DMS 273 (cell line): ENCODE results near the gene MMS19.

Source experiments
- DNase-seq: peaks from one replicate; lab custom pipeline; 2025; ENCODE audit not compliant: unreplicated experiment; lab: John Stamatoyannopoulos, UW

The MMS19 gene

DNA sequence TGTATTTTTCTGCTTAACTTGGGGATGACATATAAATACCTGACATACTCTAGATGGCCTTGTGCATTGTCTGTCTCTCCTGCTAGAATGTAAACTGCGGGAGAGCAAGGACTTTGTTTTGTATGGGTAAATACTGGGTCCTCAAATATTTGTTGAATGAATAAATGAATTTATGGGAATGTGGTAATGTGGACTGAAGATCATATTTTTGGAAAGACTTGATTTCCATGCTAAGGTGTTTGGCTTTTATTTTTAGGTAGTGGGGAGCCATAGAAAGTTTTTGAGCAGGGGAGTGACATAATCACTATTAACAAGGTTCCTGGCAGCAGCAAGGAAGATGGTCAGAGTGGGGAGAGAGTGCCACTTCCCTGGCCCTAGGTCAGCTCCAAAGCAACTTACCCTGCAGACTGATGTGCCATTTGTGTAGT is 27.5 kb upstream of the MMS19 start:
- no peak for DNase-seq

DNA sequence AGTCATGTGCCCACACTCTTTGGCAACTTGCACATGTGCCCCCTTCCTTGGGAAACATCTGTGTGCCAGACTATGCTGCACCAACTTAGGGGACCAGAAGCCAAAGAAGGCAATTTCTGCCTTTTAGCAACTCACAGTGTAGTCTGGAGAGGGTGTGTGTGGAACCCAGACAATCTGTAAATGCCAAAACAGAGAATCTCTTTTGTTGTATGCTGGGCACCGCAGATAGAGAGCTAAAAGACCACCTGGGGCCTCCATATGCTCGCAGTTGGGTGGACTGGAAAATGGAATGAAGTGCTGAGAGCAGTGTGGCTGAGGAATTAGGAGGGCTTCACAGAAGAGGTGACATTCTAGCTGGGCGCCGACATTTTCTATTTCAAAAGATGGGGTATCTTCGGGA is 26.9 kb upstream of the MMS19 start:
- no peak for DNase-seq

DNA sequence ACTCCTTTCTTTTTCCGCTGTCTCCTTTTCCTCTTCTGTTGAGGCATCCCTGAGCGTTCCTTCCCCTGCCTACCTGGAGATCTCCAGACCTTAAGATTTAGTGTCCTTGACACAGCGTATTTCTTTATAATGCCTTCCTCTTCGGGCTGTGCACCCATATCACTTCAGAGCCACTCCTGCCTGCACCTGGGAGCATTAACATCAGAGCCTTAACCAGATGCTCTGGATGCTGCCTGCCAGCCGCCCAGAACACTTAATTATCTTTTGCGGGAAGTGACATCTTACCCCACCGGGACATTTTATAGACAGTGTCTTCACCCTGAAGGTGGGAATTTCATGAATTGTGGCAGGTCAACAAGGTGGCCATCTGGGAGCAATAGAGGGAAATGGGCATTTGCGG is 24.7 kb upstream of the MMS19 start:
- no peak for DNase-seq

DNA sequence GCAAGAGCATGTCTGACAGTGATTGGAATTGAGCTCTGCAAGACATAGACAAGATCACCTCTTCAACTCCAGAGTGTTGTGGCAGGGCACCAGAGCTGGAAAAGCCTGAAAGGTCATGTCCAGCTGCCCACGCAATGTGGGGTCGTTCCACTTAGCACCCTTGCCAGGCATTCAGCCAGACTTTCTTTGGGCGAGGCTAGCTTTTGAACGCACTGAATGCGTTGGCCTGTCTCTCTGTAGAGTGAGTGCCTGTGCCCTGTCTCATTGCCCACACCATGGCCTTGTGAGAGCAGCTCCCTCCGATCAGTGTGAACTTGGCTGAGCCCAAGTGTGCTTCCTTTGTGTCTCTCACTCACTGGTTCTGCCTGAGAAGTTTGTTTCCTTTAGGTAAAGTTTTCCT is 23.8 kb upstream of the MMS19 start:
- no peak for DNase-seq

DNA sequence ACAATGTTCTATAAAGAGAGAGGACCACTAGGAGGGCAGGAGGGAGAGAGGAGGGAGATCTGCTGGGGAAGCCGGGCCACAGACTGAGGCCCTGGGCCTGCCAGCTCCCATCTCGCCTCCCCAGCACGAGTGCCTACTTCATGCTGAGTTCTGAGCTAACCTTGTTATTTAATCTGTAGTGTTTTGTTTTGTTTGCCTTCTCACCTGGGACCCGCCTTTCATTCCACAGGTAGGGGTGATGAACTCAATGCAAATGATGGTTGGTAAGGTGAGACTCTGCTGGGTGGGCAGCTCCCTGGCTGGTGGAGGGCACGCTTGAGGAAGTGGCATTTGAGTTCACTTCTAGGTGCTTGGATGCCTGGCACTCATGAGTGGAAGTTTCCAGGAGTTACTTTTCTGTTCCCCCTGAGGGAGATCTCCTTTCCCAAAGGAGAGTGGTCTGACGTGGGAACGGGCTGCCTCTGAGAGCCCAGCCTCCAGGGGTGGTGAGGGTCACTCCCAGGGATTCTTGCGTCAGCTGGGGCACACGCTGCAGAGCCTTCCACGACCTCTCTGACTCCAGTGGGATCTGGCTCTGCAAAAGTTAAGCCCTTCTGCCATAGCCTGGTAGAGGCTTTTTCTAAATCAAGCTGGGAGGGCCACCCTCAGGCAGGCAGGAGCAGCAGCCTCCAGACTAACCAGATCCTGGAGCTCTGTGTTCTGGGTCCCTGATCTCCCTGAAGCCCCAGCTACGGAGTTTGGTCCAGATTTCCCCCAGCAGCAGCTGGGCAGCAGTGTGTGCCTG is 22.9 kb upstream of the MMS19 start:
- no peak for DNase-seq

DNA sequence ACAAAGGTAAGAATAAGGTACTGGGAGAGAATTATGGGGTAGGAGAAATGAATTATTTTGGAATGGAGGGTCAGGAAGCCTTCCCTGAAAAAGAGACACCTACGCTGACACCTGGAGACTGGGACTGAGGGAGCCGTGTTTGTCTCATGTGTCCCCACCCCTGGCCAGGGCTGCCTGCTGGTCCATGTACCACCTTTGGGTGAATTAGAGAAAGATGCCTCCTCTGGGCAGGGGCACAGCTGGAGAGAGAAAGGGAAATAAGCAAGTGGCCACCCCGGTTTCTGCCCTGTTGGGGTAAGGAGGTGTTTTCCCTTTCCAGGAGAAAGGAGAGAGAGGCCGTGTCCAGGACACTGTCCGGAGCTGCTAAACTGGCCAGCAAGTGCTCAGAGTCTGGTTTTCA is 22.3 kb upstream of the MMS19 start:
- DNase-seq = no peak

DNA sequence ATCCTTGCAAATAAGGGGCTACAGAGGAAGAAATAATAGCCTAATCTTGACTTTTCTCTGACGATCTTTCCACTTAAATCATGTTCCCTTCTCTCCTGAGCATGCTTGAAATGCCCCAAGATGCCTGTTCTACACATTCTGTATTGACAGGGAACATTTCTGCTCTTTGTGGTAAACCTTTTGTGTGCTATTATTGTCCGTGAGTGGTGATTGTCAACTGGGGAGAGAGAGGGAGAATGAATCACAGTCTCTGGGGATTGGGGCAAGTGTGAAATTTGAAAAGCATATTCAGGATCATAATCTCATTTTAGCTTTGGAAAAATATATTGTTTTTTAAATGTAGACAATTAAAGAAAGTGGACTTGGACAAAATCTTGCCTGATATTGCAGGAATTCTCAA is 21.1 kb upstream of the MMS19 start:
- DNase-seq = no peak

DNA sequence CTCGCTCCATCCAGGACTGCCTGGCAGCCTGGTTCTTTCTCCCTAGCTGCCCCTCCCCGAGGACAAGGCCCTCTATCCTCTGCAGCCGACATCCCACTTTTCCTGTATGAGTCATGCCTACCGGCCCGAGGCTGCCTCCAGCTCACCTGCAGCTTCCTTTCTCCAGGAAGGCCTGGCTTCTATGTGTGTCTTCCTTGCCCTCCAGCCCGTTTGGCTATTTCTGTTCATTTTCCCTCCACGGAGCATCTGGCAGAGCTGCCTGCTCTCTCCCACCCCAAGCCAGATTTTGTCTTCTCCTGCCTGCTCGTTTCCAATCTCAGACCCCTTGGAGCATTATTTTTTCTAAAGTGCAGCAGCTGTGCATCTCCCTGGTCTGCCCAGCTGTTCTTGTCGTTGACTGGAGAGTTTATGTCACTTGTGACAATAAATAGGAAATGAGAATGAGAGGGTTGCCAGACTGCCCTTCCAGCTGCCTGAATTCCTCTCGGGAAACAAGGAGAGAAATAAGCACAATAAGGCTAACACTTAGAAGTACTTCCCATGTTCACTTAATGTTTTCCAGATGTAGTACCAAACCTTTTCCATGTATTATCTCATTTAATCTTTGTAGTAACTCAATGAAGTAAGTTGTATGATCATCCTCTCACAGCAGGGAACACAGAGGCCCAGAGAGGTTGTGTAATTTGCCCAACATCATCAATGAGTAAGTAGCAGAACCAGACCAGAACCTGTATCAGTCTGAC is 20.2 kb upstream of the MMS19 start:
- DNase-seq = peak; percentile 55

DNA sequence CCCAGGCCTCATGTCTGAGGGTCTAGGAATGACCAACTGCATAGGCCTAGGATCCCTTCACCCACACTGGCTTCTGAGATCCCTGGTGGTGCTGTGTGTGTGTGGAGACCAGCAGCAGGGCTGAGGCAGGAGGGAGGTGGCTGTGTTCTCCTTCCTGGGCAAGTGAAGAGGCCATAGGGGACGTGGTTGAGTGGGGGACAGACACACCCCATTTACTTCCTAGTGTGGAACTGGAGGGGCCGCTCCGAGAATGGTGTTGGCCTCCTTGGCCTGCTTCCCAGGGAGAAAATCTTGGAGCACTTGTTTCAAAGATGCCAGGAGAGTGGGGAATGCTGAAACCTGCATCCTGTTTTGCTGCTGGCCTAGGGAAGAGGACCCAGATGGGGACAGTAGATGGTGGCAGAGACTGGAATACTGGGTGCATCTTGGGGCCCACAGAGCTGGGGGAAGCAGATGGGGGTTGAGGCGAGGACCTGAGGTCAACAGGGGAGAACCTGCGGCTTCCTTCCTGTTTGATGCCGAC is 19.6 kb upstream of the MMS19 start:
- no peak for DNase-seq

DNA sequence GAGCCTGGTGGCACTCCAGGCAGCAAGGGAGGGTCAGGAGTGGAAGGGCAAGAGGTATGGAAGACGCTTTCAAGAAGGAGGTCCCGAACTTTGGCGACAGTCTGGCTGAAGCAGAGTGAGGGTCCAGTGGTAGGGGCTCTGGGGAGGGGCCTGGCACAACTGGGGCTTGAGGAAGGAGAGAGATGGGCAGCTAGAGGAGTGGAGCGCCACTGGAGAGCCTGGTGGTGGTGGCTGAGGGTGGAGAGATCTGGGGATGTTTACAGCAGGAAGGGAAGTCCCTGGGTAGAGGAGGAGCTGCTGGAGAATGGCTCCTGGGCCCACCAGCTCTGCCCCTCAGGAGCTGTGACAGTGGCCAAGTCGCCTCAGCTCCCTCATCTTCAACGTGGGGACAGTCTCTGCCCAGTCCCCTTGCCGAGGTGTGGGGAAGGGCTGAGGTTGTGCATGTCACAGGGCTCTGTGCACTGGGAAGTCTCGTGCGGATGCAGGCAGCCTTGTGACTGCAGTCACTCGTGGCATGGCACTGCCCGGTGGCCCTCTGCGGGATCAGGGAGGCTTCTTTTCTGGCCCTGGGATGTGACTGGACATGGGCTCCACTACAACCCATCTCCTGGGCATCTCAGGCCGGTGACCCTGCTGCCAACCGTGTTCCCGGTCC is 19.0 kb upstream of the MMS19 start:
- DNase-seq = no peak

DNA sequence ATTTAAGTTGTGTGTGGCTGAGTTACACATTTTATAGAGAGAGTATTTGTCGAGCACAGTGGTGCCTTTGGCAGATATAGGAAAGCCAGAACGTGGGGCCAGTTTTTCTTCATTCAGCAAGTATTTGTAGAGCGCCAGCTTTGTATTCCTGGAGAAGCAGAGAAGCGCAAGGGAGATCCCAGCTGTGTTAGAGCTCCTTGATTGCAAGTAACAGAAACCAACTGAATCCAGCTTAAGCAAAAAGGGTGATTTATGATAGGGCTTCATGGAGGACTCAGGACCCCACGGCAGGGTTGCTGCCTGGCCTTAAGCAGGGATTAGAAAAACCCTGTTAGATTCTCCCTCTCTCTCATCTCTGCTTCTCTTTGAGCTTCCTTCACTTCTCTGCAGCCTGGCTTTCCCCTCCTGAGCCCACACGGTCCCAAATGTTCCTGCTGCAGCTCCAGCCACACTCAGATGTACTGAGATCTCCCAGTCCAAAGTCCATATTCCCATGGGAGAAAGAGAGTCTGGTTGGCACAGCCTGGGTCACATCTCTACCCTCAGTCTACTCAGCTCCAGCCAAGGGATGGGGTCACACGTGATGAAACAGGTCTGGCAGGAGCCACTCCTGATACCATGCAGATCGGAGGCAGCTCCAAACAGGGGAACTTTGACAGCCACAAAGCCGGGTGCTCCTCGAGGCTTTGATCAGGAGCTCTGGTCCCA is 17.2 kb upstream of the MMS19 start:
- DNase-seq = no peak

DNA sequence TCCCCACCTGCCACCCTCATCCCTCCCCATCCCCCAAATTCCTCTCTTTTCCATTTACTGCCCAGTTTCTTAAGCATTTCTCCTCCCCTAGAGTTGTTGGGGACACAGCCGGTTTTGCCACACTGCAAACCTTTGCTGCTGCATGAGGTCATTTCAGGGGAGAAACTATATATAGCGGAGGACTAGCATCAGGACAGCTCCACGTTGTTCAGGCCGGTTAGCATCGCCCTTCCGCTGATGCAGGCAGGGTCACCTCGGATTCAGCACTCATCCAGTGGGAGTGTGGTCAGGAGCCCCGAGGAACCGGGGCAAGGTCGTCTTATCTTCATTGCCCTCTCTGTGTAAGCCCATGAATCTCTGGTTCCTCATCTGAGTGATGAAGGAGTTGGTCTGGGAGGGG is 16.1 kb upstream of the MMS19 start:
- DNase-seq = no peak

DNA sequence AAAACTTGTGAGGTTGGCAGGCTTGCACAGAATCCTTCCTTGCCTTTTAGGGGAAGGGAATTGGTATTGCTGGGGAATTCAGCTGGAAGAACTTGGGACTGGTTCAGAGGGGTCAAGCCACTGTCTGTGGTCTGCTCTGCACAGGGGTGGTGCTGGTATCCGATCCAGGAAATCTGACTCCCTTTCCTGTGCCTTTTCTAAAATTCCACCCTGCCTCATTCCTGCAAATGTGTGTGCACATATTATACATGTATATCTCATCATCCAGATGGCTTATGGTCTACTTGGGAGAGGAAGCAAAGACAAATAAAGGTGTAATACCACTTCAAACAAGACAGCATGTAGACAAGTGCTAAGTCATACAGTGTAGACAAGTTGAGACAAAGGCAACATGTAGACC is 14.8 kb upstream of the MMS19 start:
- DNase-seq = no peak

DNA sequence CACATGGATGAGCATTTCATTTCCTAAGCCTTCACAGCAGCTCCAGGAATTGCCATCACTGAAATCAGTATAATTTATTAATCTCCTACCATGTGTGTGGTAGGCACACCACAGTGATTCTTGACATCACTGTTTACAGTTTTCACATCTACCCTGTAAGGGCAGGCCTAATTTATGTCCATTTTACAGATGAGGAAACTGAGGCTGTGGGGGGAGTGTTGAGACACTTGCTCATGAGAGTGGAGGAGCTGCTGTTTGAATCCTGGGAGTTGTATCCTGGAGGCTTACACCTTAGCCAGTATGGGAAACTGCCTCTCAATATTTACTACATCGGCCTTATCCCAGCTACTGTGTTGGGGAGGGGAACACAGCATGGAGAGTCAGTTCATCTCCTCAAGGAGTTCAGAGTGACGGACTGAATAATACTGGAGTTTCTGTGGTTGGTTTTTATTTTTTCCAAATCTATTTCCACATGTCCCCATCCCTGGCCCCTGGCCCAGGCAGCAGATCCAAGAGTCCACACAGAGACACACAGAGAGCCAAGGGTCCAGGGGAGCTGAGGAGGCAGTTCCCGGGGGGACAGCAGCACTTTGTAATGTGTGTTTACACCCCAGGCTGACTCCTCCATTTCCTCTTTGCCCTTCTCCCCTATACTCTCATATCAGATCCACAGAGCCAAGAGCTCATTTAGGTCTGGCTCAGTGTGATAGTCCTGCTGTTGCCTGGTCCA is 13.7 kb upstream of the MMS19 start:
- DNase-seq = no peak

DNA sequence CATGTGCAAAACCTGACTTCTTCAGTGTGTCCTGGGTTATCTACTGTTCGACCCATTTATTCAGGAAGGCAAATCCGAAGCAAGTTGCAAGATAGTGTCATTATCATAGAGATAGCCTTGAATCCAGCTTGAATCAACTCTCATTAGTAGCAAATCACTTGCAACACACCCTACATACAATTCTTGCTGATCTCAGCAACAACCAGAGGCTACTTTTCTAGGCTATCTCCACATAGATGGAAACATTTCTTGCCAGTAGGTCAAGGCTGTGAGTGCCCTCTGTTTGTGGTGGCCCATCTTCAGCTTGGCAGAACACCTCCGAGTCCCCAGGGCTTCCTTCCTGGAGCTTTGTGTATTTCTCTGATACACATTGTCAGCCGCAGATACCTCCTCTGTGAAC is 12.5 kb upstream of the MMS19 start:
- DNase-seq = no peak

DNA sequence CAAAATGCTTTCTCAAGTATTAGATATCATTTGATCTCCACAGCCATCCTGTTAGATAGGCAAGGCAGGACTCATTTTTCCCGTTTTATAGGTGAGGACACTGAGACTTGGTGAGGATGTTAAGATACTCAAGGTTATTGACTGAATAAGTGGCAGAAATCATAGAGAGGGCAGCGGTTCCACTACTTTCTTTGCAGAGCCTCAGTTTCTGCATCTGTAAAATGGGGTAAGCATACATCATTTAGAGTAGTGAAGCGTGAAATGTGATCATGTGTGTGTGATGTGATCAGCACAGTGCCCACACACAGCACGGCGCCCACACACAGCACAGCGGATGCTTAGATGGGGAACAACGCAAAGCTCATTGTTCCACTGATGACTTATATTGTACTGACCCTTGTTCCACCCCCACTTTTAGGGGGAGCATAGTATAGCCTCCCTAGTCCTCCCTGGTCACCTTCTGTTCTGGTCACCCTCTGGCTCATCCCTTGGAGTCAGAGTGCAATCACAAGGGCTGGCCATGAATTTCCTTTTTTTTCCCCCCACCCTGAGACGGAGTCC is 11.0 kb upstream of the MMS19 start:
- DNase-seq = no peak

DNA sequence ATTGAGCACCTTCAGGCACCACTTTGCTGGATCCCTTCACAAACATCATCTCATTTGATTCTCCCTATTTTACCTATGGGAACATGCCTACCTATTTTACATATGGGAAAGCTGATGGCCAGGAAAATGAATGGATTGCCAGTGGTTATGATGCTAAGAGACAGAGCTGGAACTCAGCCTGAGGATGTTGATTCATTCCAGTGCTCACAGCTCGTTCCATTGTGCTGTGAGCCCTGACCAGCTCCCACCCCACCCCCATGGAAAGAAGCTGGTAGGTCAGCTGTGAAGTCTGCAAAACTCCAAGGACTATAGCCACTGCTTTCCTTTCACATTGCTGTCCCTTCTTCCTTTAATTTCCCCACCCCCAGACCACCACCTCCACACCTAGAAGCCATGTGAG is 10.1 kb upstream of the MMS19 start:
- no peak for DNase-seq

DNA sequence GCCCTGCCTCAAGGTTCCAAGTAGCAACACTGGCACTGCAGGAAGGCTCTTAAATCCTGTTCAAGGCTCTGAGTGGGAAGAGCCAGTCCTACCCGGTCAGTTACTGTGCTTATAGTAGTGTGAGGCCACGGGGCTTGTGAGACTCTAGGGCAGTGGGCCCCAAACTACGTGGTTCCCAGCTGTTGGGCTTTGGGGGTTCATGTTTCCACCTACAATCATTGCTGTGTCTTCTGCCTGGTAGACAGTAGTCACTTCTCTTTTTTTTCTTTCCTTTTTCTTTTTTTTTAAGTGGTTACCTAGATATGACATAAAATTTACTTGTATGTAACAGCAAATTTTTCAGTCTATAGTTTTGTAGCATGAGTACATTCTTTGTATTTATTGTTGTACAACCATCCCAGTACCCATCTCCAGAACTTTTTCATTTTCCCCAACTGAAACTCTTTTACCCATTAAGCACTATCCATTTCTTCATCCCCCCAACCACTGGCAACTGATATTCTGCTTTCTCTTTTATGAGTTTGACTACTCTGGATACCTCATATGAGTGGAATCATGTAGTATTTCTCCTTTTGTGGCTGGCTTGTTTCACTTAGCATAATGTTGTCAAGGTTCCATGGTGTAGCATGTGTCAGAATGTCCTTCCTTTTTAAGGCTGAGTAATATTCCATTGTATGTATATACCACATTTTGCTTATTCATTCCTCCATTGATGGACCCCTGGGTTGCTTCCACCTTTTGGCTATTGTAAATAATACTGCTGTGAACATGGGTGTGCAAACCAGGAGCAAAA is 8.2 kb upstream of the MMS19 start:
- no peak for DNase-seq

DNA sequence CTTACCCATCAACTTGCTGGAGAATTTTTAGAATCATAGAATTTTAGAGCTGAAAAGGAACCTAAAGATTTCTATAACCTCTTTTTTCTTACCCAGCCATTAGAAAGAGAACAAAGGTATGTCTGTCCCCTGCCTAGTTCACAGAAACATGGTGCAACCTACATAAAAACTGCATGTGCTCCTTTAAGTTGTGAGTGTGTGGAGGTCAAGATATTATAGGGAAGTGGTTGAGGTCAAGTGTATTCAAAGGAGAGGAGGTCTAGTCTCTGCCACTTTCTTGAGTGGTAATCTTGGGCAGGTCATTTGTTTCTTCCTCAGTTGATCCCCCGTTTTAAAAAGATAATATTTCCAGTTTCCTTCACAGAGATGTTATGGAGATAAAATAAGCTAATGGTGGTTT is 6.9 kb upstream of the MMS19 start:
- no peak for DNase-seq

DNA sequence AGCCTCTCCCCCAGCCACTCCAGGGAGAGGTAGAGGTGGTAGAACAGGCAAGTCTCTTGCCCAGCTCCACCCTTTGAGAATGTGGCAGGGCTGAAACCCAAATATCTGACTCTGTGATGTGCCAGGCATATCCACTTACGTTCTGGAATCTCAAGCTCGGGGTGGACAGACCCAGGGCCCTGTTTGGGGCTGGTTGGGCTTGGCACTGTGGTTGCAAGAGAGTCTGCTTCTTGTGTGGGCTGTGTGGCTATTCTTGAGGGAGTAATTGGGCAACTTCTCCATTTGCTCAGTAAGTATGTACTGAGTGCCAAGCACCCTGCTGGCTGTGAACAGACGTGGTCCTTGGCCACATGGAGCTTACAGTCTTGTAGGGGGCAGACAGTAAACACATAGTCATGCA is 5.2 kb upstream of the MMS19 start:
- no peak for DNase-seq
